GM18519 (cell line): Measurements from ENCODE around the gene PRDX1.
"Not testable (repeated sequence)": the region's sequence is repeated elsewhere in the genome, so short reads cannot be mapped to it uniquely, and the experiment has no call there.

Experiments used
- ATAC-seq: cut with Tn5 transposase; IDR thresholded peaks from one replicate; pipeline ENCODE4 v1.9.1; 2021; ENCODE audit warnings: mild to moderate bottlenecking, moderate library complexity; ENCODE audit not compliant: unreplicated experiment, low FRiP score

PRDX1 gene

DNA sequence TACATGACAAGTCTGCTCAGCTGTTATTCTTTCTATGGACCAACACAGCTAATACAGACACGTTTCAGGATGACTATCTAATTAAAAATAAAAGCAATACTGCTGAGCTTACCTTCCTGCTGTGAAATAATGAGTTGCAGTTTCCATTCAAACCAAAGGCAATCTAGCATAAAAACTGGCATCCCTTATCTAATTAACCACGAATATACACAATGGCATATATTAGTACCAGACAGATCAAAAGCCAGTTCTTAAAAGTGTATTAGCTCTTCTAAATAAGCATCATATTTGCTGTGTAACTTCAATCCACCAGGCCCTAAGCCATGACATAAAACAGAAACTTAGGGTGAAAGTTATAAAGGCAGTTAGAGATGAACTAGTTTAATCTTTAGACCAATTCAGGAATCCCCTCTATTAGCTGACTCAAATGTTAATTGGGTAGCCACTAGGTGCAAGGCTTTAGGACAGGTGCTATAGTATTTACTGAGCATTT is 51.3 kb downstream of the PRDX1 start:
- ATAC-seq, result no peak

GRCh38 chr1:45467353-45467752 is 54.3 kb downstream of the PRDX1 start:
- not testable (repeated sequence) for ATAC-seq

GRCh38 chr1:45465277-45465676 is 56.4 kb downstream of the PRDX1 start:
- no peak for ATAC-seq
